ENCODE results near the gene MARVELD2.

The MARVELD2 gene

DNA sequence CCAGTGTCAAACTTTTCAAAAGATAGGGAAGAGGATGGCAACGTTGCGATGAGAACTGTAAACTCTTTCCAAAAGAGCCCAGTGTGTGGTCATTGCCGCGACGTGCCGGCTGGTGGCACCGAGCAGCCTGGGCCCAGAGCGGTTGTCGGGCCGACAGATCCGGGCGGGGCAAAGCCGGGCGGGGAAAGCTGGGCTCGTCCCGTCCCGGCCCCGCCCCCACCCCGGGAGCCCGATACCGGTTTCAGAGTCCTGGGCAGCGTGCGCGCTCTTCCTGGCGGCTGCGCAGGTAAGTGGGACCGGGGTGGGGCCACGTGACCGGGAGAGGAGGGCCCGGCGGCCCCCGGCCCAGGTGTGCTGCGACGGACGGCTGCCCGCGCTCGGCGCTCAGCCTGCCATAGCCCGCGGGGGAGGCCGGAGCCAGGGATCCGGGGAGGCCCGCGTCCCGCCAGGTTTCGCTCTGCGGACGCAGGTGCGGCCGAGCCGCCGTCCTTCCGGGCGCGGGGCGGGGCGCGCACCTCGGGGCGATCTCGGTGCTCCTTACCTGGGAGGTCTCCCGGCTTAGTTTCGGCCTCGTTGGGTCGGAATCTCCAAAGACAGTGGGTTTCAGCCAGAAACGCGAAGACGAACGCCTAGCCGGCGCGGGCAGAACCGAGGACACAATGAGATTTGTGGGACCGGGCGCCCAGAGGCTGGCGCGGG lies at the start of gene MARVELD2:
Gene MARVELD2, plus strand, starts transcription at position 232 of the 699 bp plus-strand sequence. CDS start 4,270 bp downstream, outside the sequence.
- TF ChIP-seq, protein P1, sequence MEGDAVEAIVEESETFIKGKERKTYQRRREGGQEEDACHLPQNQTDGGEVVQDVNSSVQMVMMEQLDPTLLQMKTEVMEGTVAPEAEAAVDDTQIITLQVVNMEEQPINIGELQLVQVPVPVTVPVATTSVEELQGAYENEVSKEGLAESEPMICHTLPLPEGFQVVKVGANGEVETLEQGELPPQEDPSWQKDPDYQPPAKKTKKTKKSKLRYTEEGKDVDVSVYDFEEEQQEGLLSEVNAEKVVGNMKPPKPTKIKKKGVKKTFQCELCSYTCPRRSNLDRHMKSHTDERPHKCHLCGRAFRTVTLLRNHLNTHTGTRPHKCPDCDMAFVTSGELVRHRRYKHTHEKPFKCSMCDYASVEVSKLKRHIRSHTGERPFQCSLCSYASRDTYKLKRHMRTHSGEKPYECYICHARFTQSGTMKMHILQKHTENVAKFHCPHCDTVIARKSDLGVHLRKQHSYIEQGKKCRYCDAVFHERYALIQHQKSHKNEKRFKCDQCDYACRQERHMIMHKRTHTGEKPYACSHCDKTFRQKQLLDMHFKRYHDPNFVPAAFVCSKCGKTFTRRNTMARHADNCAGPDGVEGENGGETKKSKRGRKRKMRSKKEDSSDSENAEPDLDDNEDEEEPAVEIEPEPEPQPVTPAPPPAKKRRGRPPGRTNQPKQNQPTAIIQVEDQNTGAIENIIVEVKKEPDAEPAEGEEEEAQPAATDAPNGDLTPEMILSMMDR (IDR thresholded peaks at IDR 0.05): peak; percentile 77
- TF ChIP-seq ZFX (IDR thresholded peaks at IDR 0.05; ENCODE audit: borderline replicate concordance): no peak
- peak within 1 kb of the TSS; percentile 98 for H3K27ac ChIP-seq

GRCh38 chr5:69367697-69368279 lies 47.1 kb upstream of the MARVELD2 start:
- no peak for TF ChIP-seq ZFX (IDR thresholded peaks at IDR 0.05; ENCODE audit: borderline replicate concordance)
- TF ChIP-seq, protein P1 (IDR thresholded peaks at IDR 0.05): no peak
- peak overlapping the region; percentile 91 for H3K27ac ChIP-seq

DNA sequence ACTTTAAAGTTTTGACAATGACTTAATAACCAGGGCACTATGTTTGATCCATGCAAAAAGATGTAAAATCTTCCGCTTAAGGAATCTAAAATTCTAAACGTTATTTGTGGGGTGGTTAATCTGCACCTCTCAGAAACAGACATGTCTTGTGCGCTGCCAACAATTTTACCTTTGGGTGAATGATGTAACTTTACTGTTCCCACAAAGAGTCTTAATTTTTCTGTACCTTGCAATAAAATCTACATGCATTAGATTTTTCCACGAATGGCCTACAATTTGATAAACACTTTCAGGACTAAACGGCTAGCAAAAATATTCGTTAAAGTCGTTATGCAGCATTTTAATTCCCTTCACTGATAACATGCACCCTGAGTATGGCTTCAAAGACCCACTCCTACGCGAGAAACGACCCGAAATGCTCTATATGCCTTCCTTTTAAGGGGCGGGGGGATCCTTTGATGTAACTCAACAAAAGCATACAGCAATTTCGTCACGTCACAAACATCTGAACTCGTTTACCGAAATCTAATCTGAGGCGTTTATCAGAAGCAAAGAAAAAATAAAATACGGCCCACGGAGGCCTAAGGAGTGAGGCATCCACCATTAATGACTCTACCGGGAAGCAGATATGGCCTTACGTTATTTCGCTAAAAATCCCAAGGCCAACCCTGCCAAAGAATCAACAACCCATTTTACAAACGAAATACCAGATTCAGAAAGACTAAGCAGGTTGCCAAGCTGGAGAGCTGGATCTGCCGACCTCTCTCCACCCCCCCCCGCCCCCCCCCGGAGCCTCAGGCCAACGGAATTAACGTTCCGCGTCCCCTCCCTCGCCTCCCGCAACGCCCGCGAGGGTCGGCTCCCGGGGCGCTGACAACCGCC lies 46.2 kb upstream of the MARVELD2 start:
- H3K27ac ChIP-seq: peak overlapping the region; percentile 91
- TF ChIP-seq, protein P1 (IDR thresholded peaks at IDR 0.05): no peak
- TF ChIP-seq ZFX (IDR thresholded peaks at IDR 0.05; ENCODE audit: borderline replicate concordance): no peak

DNA sequence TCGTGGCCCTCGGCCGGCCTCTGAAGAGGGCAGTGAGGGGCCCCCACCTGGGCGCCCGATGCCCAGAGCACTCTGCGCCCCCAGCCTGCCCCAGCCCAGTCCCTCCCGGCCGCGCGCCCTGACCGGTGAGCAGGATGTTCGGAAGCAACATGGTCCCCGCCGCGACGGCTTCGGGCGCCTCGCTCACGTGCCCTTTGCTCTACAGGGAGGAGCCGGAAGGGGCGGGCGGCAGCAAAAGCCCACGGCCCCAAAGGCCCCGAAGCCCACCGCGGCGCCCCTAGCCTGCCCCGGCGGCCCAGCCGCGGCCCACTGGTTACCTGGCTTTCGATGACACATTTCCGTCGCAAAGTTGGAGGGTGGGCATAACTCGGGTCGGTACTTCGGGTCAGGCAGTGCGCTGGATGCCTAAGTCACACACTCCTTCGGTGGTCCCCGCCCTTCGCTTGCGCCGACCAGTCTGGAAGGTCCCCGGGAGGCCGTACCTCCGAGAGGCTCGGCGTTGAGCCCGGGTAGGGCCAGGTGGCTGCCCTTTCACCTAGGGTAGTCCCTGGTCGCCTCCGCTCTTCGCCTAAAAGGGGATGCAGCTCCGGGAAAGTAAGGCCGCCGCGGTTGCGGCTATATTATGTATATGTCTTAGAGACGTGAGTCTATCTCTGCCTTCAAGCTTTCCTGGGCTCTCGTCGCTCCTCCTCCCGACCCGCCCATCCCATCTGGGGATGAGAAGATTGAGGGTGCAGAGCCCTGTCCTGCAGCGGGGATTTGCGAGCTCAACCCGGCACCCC lies 45.4 kb upstream of the MARVELD2 start, which contains the start of the genes AK6, RAD17 and TAF9:
Gene AK6, minus strand, starts transcription at position 181 of the 782 bp plus-strand sequence. Its CDS starts 30 bp downstream, at position 151.
Gene RAD17, plus strand, starts transcription at position 479 of the 782 bp plus-strand sequence. CDS start 2,391 bp downstream, outside the sequence.
Gene TAF9, minus strand, starts transcription at position 181 of the 782 bp plus-strand sequence. CDS start 3,783 bp downstream, outside the sequence.
- TF ChIP-seq ZFX (IDR thresholded peaks at IDR 0.05; ENCODE audit: borderline replicate concordance): no peak
- TF ChIP-seq, protein P1 (IDR thresholded peaks at IDR 0.05): no peak
- H3K27ac ChIP-seq: peak within 1 kb of the TSS; percentile 91

DNA sequence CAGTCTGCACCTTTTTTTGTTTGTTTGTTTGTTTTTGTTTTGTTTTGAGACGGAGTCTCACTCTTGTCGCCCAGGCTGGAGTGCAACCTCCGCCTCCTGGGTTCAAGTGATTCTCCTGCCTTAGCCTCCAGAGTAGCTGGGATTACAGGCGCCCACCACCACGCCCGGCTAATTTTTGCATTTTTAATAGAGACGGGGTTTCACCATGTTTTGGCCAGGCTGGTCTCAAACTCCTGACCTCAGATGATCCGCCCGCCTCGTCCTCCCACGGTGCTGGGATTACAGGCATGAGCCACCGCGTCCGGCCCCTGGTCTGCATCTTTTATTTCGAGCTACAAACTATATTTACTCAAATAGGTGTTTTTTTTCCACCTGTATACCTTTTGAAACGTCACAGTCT lies 44.6 kb upstream of the MARVELD2 start:
- peak overlapping the region; percentile 91 for H3K27ac ChIP-seq

DNA sequence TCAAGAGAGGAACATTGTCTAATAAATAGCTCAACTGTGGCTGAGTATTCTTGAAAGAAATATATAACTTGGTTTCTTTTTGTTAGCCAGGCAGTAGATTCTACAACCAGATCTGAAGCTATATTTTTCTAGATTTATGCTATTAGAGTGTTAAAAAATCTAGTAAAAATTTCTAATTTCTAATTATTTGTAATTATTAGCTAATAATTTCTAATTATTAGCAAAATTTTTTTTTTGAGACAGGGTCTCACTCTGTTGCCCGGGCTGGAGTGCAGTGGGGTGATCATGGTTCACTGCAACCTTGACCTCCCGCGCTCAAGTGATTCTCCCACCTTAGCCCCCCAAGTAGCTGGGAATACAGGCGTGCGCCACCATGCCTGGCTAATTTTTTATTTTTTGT lies 42.5 kb upstream of the MARVELD2 start:
- H3K27ac ChIP-seq: no peak overlapping the region
- TF ChIP-seq ZFX (IDR thresholded peaks at IDR 0.05; ENCODE audit: borderline replicate concordance): no peak
- TF ChIP-seq, protein P1 (IDR thresholded peaks at IDR 0.05): no peak

Measured in 22Rv1 (cell line).